Panc1 (cell line): ENCODE data around the gene SNX10. TPM values are rescaled to one million over a fixed set of nuclear protein-coding genes. Genes with fewer than 3 reads are reported as not detected.

Source experiments
- ATAC-seq: fragments of 200-7000 bp; cut with Tn5 transposase; 2 replicates; pipeline ENCODE4 v1.9.1; 2020; ENCODE audit warnings: mild to moderate bottlenecking, moderate library complexity
- BruUV-seq: library from RNA; stranded (reverse); fragments of 400-500 nt; replicated peaks from 2 replicates; lab custom pipeline; 2021; lab: Mats Ljungman, UMichigan
- CTCF ChIA-PET: fragments of 300-600 bp; sonication (Branson Sonifier 250); formaldehyde crosslinking; loops from one replicate; lab custom pipeline; 2022; ENCODE audit warnings: antibody characterized with exemption; lab: Charles Lee
- POLR2A ChIA-PET: fragments of 300-600 bp; sonication (Branson Sonifier 250); formaldehyde crosslinking; loops from one replicate; lab custom pipeline; 2022; ENCODE audit warnings: antibody characterized with exemption; lab: Charles Lee
- DNase-seq: peaks from one replicate; pipeline ENCODE4 v3.0.0-alpha.2; 2010; ENCODE audit warnings: low read depth, low spot score
- H3K27ac ChIP-seq: 2 replicates; pipeline ENCODE4 v1.5.1; 2011; ENCODE audit warnings: mild to moderate bottlenecking, low read length, inconsistent platforms
- H3K27me3 ChIP-seq: fragments of 200-500 bp; sonication (Bioruptor generic); 2 replicates; pipeline ENCODE4 v1.6.0; 2014; ENCODE audit warnings: low read length, inconsistent platforms; ENCODE audit not compliant: control insufficient read depth, insufficient read depth
- H3K36me3 ChIP-seq: fragments of 200-500 bp; sonication (Bioruptor generic); 2 replicates; pipeline ENCODE4 v1.5.1; 2014; ENCODE audit warnings: inconsistent platforms, mild to moderate bottlenecking, low read length, moderate library complexity; ENCODE audit not compliant: control insufficient read depth, insufficient read depth
- H3K4me1 ChIP-seq: 2 replicates; pipeline ENCODE4 v1.5.1; 2011; ENCODE audit warnings: inconsistent platforms, mild to moderate bottlenecking, low read length, moderate library complexity; ENCODE audit not compliant: control insufficient read depth, insufficient read depth
- H3K4me3 ChIP-seq, 2 experiments: 2 replicates each; pipeline ENCODE4 v1.5.1; 2011 to 2012; ENCODE audit warnings: low read depth in 2 of 2, low read length in 2 of 2, mild to moderate bottlenecking in 2 of 2, inconsistent platforms in 1 of 2, moderate library complexity in 1 of 2
- H3K9me3 ChIP-seq: fragments of 200-500 bp; sonication (Bioruptor generic); 2 replicates; pipeline ENCODE4 v1.5.1; 2014; ENCODE audit warnings: low read depth, mild to moderate bottlenecking, inconsistent platforms, low read length, moderate library complexity; ENCODE audit not compliant: control insufficient read depth, insufficient read depth
- POLR2AphosphoS5 ChIP-seq: IDR thresholded peaks from 2 replicates; pipeline ENCODE4 v1.6.1; 2012; ENCODE audit warnings: mild to moderate bottlenecking, low read depth, low read length, moderate library complexity
- REST ChIP-seq, 2 experiments: IDR thresholded peaks; 2 replicates each; pipeline ENCODE4 v1.6.1; 2011 to 2012; ENCODE audit warnings: low read depth in 2 of 2, control low read depth in 1 of 2, low read length in 1 of 2, mild to moderate bottlenecking in 1 of 2, moderate library complexity in 1 of 2; ENCODE audit not compliant: insufficient read depth in 1 of 2
- SIN3A ChIP-seq: IDR thresholded peaks from 2 replicates; pipeline ENCODE4 v1.6.1; 2012; ENCODE audit warnings: low read depth, mild to moderate bottlenecking, low read length, moderate library complexity, borderline replicate concordance; ENCODE audit not compliant: insufficient read depth
- TCF7L2 ChIP-seq: IDR thresholded peaks from 2 replicates; pipeline ENCODE4 v1.6.1; 2011; ENCODE audit warnings: mild to moderate bottlenecking, low read depth, low read length, inconsistent platforms
- in situ Hi-C: cut with HindIII; loops from 2 replicates; pipeline ENCODE4 v1.10.0; 2016; ENCODE audit warnings: low sequenced_read_pairs, low pct_unique_long_range_greater_than_20kb
- intact Hi-C: fragments of 100-400 bp; cut with micrococcal nuclease; formaldehyde crosslinking; loops from one replicate; pipeline ENCODE4 v1.10.0; 2022; ENCODE audit not compliant: unreplicated experiment
- total RNA-seq: library from RNA; stranded (reverse); gene quantifications from one replicate; pipeline ENCODE4 v1.2.1, GENCODE V29; 2021; ENCODE audit not compliant: unreplicated experiment
- TF ChIP-seq, protein P1 (sequence below): fragments of 450-650 bp; IDR thresholded peaks from 2 replicates; pipeline ENCODE4 v1.5.1; 2017; ENCODE audit warnings: mild to moderate bottlenecking

SNX10 gene
- total RNA-seq, 1 experiment from 2014 or later = 21.8 TPM

DNA sequence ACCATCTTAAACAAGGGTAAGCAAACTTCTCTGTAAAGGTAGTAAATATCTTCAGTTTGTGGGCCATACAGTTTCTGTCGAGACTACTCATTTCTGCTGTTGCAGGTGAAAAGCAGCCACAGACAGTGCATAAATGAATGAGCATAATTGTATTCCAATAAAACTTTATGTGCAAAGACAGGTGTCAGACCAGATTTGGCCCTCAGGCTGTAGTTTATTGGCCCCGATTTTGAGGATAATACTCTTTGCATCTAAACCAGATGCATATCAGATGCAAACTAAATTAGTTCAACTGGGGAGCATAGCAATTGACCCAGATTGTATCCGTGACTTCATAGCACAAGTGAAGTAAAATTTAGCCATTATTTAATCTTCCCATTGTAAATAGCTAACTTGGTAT is 70.0 kb downstream of the SNX10 start:
- in situ Hi-C loops (no loop called here), intact Hi-C loops (loop anchor here (5.0 to 10.0 kb wide), 2 partner anchors 69 to 177 kb away; partner anchors contain the start of gene SNX10)
- ATAC-seq (no peak), DNase-seq (no peak)
- ChIA-PET CTCF (no interaction called here), POLR2A (no interaction called here)
- Histone ChIP-seq H3K4me3 (no peak overlapping the region), H3K27me3 (no peaks in the 10 kb centered on the region), H3K27ac (no peak overlapping the region), H3K36me3 (no peaks in the 10 kb centered on the region), H3K4me1 (no peaks in the 10 kb centered on the region), H3K9me3 (no peaks in the 10 kb centered on the region)
- BruUV-seq = no TSS peak
- TF ChIP-seq SIN3A (no peak), REST (IDR thresholded peaks at IDR 0.05; ENCODE audit: insufficient read depth in 1 of 2, low read depth in 2 of 2, low read length in 1 of 2) (no peak), TCF7L2 (no peak), POLR2AphosphoS5 (no peak)
- TF ChIP-seq, protein P1, sequence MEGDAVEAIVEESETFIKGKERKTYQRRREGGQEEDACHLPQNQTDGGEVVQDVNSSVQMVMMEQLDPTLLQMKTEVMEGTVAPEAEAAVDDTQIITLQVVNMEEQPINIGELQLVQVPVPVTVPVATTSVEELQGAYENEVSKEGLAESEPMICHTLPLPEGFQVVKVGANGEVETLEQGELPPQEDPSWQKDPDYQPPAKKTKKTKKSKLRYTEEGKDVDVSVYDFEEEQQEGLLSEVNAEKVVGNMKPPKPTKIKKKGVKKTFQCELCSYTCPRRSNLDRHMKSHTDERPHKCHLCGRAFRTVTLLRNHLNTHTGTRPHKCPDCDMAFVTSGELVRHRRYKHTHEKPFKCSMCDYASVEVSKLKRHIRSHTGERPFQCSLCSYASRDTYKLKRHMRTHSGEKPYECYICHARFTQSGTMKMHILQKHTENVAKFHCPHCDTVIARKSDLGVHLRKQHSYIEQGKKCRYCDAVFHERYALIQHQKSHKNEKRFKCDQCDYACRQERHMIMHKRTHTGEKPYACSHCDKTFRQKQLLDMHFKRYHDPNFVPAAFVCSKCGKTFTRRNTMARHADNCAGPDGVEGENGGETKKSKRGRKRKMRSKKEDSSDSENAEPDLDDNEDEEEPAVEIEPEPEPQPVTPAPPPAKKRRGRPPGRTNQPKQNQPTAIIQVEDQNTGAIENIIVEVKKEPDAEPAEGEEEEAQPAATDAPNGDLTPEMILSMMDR = no peak

GRCh38 chr7:26363465-26363864 is 71.8 kb downstream of the SNX10 start:
- ChIA-PET CTCF (interaction anchor here (0.6 kb wide), 1 partner anchor 175 kb away, joined by 3 read pairs; no protein-coding TSS in a partner anchor), POLR2A (no interaction called here)
- in situ Hi-C loops (no loop called here), intact Hi-C loops (loop anchor here (5.0 to 10.0 kb wide), 2 partner anchors 71 to 179 kb away; partner anchors contain the start of gene SNX10)
- Histone ChIP-seq H3K27me3 (no peaks in the 10 kb centered on the region), H3K27ac (no peak overlapping the region), H3K4me3 (no peak overlapping the region), H3K36me3 (no peaks in the 10 kb centered on the region), H3K9me3 (no peaks in the 10 kb centered on the region), H3K4me1 (no peaks in the 10 kb centered on the region)
- DNase-seq (no peak), ATAC-seq (no peak)
- BruUV-seq = no TSS peak
- no peak for TF ChIP-seq TCF7L2
- TF ChIP-seq REST (IDR thresholded peaks at IDR 0.05; ENCODE audit: insufficient read depth in 1 of 2, low read depth in 2 of 2, low read length in 1 of 2) = no peak
